Measurements from ENCODE around the gene REXO5.

DNA sequence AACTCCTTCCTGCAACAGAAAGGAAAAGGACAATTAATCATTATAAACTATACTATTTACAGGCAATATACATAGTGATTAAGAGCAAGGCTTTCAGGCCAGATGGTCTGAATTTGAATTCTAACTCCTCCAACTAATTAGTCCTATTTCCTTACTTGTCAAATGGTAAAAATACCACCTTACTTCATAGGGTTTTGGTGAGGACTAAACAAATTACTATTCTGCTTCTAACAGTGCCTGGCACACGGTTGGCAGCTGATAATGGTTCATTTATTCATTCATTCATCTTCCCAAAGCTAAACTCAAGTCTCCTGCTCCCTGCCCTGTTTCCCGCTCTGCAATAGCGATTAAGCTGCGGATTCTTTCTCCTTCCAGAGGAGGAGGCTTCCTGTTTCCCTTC lies 54.0 kb downstream of the REXO5 start:
- TF ChIP-seq ZNF274 (IDR thresholded peaks at IDR 0.05; ENCODE audit: low read depth, low read length) (no peak), SUZ12 (IDR thresholded peaks at IDR 0.05; ENCODE audit: extremely low read depth, insufficient read depth, insufficient read length) (no peak), YY1 (IDR thresholded peaks at IDR 0.05; ENCODE audit: insufficient read depth, insufficient read length) (no peak)

Data from NT2/D1 (cell line).